Panc1 (cell line): ENCODE results near the gene OR2V1. TPM values are rescaled to one million over a fixed set of nuclear protein-coding genes. Genes with fewer than 3 reads are reported as not detected.
A peak's percentile ranks its signal among the peaks of the same experiment; 100 is the strongest.
"Not testable (repeated sequence)": the region's sequence is repeated elsewhere in the genome, so short reads cannot be mapped to it uniquely, and the experiment has no call there.

Source experiments
- ATAC-seq: fragments of 200-7000 bp; cut with Tn5 transposase; 2 replicates; pipeline ENCODE4 v1.9.1; 2020; ENCODE audit warnings: mild to moderate bottlenecking, moderate library complexity
- BruUV-seq: library from RNA; stranded (reverse); fragments of 400-500 nt; replicated peaks from 2 replicates; lab custom pipeline; 2021; lab: Mats Ljungman, UMichigan
- CTCF ChIA-PET: fragments of 300-600 bp; sonication (Branson Sonifier 250); formaldehyde crosslinking; loops from one replicate; lab custom pipeline; 2022; ENCODE audit warnings: antibody characterized with exemption; lab: Charles Lee
- POLR2A ChIA-PET: fragments of 300-600 bp; sonication (Branson Sonifier 250); formaldehyde crosslinking; loops from one replicate; lab custom pipeline; 2022; ENCODE audit warnings: antibody characterized with exemption; lab: Charles Lee
- DNase-seq: peaks from one replicate; pipeline ENCODE4 v3.0.0-alpha.2; 2010; ENCODE audit warnings: low read depth, low spot score
- H3K27ac ChIP-seq: 2 replicates; pipeline ENCODE4 v1.5.1; 2011; ENCODE audit warnings: mild to moderate bottlenecking, low read length, inconsistent platforms
- H3K27me3 ChIP-seq: fragments of 200-500 bp; sonication (Bioruptor generic); 2 replicates; pipeline ENCODE4 v1.6.0; 2014; ENCODE audit warnings: low read length, inconsistent platforms; ENCODE audit not compliant: control insufficient read depth, insufficient read depth
- H3K36me3 ChIP-seq: fragments of 200-500 bp; sonication (Bioruptor generic); 2 replicates; pipeline ENCODE4 v1.5.1; 2014; ENCODE audit warnings: inconsistent platforms, mild to moderate bottlenecking, low read length, moderate library complexity; ENCODE audit not compliant: control insufficient read depth, insufficient read depth
- H3K4me1 ChIP-seq: 2 replicates; pipeline ENCODE4 v1.5.1; 2011; ENCODE audit warnings: inconsistent platforms, mild to moderate bottlenecking, low read length, moderate library complexity; ENCODE audit not compliant: control insufficient read depth, insufficient read depth
- H3K4me3 ChIP-seq, 2 experiments: 2 replicates each; pipeline ENCODE4 v1.5.1; 2011 to 2012; ENCODE audit warnings: low read depth in 2 of 2, low read length in 2 of 2, mild to moderate bottlenecking in 2 of 2, inconsistent platforms in 1 of 2, moderate library complexity in 1 of 2
- H3K9me3 ChIP-seq: fragments of 200-500 bp; sonication (Bioruptor generic); 2 replicates; pipeline ENCODE4 v1.5.1; 2014; ENCODE audit warnings: low read depth, mild to moderate bottlenecking, inconsistent platforms, low read length, moderate library complexity; ENCODE audit not compliant: control insufficient read depth, insufficient read depth
- POLR2AphosphoS5 ChIP-seq: IDR thresholded peaks from 2 replicates; pipeline ENCODE4 v1.6.1; 2012; ENCODE audit warnings: mild to moderate bottlenecking, low read depth, low read length, moderate library complexity
- SIN3A ChIP-seq: IDR thresholded peaks from 2 replicates; pipeline ENCODE4 v1.6.1; 2012; ENCODE audit warnings: low read depth, mild to moderate bottlenecking, low read length, moderate library complexity, borderline replicate concordance; ENCODE audit not compliant: insufficient read depth
- TCF7L2 ChIP-seq: IDR thresholded peaks from 2 replicates; pipeline ENCODE4 v1.6.1; 2011; ENCODE audit warnings: mild to moderate bottlenecking, low read depth, low read length, inconsistent platforms
- in situ Hi-C: cut with HindIII; loops from 2 replicates; pipeline ENCODE4 v1.10.0; 2016; ENCODE audit warnings: low sequenced_read_pairs, low pct_unique_long_range_greater_than_20kb
- intact Hi-C: fragments of 100-400 bp; cut with micrococcal nuclease; formaldehyde crosslinking; loops from one replicate; pipeline ENCODE4 v1.10.0; 2022; ENCODE audit not compliant: unreplicated experiment
- total RNA-seq: library from RNA; stranded (reverse); gene quantifications from one replicate; pipeline ENCODE4 v1.2.1, GENCODE V29; 2021; ENCODE audit not compliant: unreplicated experiment
- TF ChIP-seq, protein P1 (sequence below), 2 experiments: IDR thresholded peaks; 2 replicates each; pipeline ENCODE4 v1.6.1; 2011 to 2012; ENCODE audit warnings: low read depth in 2 of 2, control low read depth in 1 of 2, low read length in 1 of 2, mild to moderate bottlenecking in 1 of 2, moderate library complexity in 1 of 2; ENCODE audit not compliant: insufficient read depth in 1 of 2
- TF ChIP-seq, protein P2 (sequence below): fragments of 450-650 bp; IDR thresholded peaks from 2 replicates; pipeline ENCODE4 v1.5.1; 2017; ENCODE audit warnings: mild to moderate bottlenecking

Gene OR2V1
- total RNA-seq, 1 experiment from 2014 or later, result not detected

DNA sequence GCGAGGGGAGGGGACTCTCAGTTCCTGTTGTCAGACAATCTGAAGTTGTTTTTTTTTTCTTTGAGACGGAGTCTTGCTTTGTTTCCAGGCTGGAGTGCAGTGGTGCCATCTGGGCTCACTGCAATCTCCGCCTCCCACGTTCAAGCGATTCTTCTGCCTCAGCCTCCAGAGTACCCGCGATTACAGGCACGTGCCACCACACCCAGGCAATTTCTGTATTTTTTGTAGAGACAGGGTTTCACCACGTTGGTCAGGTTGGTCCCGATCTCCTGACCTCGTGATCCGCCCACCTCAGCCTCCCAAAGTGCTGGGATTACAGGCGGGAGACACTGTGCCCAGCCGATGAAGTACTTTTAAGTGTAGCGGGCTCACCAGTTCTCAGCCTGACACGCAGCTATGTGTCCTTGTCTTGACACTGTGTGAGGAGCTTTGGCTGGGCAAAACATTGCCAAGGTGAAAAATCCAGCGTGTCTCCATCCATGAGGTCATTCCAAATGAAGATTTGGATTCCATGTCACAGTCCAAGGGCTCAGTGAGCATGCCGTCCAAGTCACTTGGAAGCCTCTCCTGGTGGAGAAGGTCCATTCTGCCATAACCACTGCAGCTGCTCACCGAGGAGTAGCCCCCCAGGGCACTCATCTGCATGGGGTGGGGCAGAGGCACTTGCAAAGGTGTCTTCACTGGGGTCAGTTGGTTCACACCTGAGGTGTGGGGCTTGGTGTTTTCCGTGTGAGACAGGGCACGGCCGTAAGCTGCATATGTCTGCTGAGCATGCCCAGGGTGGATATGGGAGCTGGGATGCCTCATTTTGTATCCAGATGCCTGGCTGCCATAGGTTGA, 32.0 kb downstream of the OR2V1 start:
- Histone ChIP-seq H3K27ac (peak overlapping the region; percentile 77), H3K36me3 (no peaks in the 10 kb centered on the region), H3K4me1 (no peaks in the 10 kb centered on the region), H3K4me3 (no peak overlapping the region), H3K27me3 (no peaks in the 10 kb centered on the region), H3K9me3 (no peaks in the 10 kb centered on the region)
- BruUV-seq, result no TSS peak
- ChIA-PET CTCF (no interaction called here), POLR2A (no interaction called here)
- intact Hi-C loops, result no loop called here
- TF ChIP-seq POLR2AphosphoS5 (no peak), SIN3A (no peak), TCF7L2 (no peak)
- TF ChIP-seq, protein P1, sequence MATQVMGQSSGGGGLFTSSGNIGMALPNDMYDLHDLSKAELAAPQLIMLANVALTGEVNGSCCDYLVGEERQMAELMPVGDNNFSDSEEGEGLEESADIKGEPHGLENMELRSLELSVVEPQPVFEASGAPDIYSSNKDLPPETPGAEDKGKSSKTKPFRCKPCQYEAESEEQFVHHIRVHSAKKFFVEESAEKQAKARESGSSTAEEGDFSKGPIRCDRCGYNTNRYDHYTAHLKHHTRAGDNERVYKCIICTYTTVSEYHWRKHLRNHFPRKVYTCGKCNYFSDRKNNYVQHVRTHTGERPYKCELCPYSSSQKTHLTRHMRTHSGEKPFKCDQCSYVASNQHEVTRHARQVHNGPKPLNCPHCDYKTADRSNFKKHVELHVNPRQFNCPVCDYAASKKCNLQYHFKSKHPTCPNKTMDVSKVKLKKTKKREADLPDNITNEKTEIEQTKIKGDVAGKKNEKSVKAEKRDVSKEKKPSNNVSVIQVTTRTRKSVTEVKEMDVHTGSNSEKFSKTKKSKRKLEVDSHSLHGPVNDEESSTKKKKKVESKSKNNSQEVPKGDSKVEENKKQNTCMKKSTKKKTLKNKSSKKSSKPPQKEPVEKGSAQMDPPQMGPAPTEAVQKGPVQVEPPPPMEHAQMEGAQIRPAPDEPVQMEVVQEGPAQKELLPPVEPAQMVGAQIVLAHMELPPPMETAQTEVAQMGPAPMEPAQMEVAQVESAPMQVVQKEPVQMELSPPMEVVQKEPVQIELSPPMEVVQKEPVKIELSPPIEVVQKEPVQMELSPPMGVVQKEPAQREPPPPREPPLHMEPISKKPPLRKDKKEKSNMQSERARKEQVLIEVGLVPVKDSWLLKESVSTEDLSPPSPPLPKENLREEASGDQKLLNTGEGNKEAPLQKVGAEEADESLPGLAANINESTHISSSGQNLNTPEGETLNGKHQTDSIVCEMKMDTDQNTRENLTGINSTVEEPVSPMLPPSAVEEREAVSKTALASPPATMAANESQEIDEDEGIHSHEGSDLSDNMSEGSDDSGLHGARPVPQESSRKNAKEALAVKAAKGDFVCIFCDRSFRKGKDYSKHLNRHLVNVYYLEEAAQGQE (IDR thresholded peaks at IDR 0.05; ENCODE audit: insufficient read depth in 1 of 2, low read depth in 2 of 2, low read length in 1 of 2), result no peak
- TF ChIP-seq, protein P2, sequence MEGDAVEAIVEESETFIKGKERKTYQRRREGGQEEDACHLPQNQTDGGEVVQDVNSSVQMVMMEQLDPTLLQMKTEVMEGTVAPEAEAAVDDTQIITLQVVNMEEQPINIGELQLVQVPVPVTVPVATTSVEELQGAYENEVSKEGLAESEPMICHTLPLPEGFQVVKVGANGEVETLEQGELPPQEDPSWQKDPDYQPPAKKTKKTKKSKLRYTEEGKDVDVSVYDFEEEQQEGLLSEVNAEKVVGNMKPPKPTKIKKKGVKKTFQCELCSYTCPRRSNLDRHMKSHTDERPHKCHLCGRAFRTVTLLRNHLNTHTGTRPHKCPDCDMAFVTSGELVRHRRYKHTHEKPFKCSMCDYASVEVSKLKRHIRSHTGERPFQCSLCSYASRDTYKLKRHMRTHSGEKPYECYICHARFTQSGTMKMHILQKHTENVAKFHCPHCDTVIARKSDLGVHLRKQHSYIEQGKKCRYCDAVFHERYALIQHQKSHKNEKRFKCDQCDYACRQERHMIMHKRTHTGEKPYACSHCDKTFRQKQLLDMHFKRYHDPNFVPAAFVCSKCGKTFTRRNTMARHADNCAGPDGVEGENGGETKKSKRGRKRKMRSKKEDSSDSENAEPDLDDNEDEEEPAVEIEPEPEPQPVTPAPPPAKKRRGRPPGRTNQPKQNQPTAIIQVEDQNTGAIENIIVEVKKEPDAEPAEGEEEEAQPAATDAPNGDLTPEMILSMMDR, result no peak
- no peak for ATAC-seq
- DNase-seq, result no peak
- in situ Hi-C loops, result no loop called here

DNA sequence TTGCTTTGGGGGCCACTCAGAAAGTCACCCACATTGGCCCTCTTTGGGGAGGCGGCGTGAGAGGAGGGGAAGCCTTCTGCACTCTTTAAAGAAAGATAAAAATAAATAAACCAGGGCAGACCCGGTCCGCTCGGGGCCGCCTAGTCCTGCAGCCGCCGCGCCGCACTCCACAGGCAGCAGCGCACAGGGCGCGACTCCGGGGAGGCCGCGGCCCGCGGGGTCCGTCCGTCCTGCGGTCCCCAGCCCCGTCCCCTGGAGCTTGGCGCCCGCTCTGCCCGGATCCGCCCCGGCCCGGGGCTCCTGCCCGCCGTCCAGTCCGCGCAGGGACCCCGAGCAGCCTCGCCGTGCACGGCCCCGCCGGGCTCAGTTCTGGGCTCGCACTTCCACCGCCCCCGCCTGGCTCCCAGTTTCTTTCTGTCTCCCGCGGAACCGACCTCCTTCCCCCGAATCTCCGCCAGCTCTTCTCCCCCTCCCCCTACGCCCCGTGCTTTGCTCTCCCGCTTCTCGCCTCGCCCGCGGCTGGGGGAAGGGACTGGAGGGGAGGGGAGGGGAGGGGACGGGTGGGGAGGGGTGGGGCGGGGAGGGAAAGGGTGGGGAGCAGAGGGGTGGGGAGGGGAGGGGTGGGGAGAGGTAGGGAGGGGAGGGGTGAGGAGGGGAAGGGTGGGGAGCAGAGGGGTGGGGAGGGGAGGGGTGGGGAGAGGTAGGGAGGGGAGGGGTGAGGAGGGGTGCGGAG, 33.0 kb downstream of the OR2V1 start:
- CTCF ChIA-PET, H3K4me1 ChIP-seq, BruUV-seq, in situ Hi-C loops, H3K27me3 ChIP-seq, DNase-seq, intact Hi-C loops, H3K9me3 ChIP-seq, POLR2A ChIA-PET, H3K27ac ChIP-seq, H3K36me3 ChIP-seq: not testable (repeated sequence)
- H3K4me3 ChIP-seq, result 0 out of 4 replicates have a peak overlapping the region, but pooled peaks of 1 of the 2 experiments have one; percentile 12
- ATAC-seq, result peak; percentile 5; the same call in 1 of the 2 replicates

DNA sequence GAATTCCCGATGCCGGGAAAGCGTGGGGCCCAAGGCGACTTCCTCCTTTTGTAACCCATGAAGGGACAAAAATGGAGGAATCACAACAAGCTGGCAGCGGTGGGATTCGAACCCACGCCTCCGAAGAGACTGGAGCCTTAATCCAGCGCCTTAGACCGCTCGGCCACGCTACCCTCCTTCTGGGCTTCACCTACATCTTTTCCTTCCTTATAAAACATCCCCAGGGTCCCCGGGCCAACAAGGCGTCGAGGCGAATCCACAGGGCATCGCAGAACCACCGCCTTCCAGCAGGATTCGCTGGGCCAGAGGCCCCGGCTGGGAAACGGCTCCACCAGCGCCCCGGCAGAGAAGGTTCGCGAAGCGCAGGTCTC, 33.6 kb downstream of the OR2V1 start:
- intact Hi-C loops, POLR2A ChIA-PET, BruUV-seq, H3K9me3 ChIP-seq, CTCF ChIA-PET, H3K27me3 ChIP-seq, H3K36me3 ChIP-seq, H3K27ac ChIP-seq, H3K4me3 ChIP-seq, H3K4me1 ChIP-seq, ATAC-seq, in situ Hi-C loops, DNase-seq: not testable (repeated sequence)

DNA sequence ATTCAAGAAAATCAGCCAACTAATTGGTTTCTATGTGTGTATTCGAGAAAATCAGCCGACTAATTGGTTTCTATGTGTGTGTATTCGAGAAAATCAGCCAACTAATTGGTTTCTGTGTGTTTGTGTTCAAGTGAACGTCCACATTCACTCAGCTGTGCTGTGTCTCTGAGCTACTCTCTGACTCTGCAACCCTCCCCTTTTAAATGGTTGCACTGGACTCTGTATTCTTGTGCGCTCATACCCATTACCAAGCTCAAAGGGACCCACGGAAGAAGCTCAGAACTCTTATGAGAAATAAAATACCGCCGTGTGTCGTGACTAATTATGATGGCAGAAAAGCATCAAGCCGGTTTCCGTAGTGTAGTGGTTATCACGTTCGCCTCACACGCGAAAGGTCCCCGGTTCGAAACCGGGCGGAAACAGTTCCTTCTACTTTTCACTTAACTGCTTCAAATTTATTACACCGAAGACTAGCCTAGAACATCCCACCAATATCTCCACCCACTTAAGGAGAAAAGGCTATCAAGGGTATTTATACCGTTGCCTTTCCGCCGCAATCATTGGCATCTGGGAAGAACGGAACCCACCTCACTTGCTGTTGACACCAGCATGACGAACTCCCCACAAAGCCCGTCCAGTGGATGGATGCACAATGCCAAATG, 34.1 kb downstream of the OR2V1 start:
- TSS peak; percentile 42 for BruUV-seq
- H3K27ac ChIP-seq, in situ Hi-C loops, CTCF ChIA-PET, H3K4me3 ChIP-seq, H3K4me1 ChIP-seq, POLR2A ChIA-PET, DNase-seq, H3K9me3 ChIP-seq, H3K27me3 ChIP-seq, H3K36me3 ChIP-seq, intact Hi-C loops: not testable (repeated sequence)
- peak; percentile 82 for ATAC-seq

DNA sequence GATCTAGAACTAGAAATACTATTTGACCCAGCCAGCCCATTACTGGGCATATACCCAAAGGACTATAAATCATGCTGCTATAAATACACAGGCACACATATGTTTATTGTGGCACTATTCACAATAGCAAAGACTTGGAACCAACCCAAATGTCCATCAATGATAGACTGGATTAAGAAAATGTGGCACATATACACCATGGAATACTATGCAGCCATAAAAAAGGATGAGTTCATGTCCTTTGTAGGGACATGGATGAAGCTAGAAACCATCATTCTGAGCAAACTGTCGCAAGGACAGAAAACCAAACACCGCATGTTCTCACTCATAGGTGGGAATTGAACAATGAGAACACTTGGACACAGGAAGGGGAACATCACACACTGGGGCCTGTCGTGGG, 35.8 kb downstream of the OR2V1 start:
- in situ Hi-C loops, intact Hi-C loops, H3K27me3 ChIP-seq, H3K4me1 ChIP-seq, BruUV-seq, H3K9me3 ChIP-seq, POLR2A ChIA-PET, ATAC-seq, H3K36me3 ChIP-seq, H3K27ac ChIP-seq, H3K4me3 ChIP-seq, DNase-seq, CTCF ChIA-PET: not testable (repeated sequence)
